Natural killer cell (primary cell): ENCODE measurements around the gene TUBA4A. TPM values are rescaled to one million over a fixed set of nuclear protein-coding genes. Genes with fewer than 3 reads are reported as not detected.
A peak's percentile ranks its signal among the peaks of the same experiment; 100 is the strongest.

ENCODE experiments used
- ATAC-seq, 3 donors: fragments of 150-1000 bp in 2 of 3; fragments of 200-7000 bp in 1 of 3; cut with Tn5 transposase; 1 replicate in 1 of 3; 2 replicates in 2 of 3; pipeline ENCODE4 v1.10.0; 2021; ENCODE audit warnings: mild to moderate bottlenecking in 2 of 3, moderate library complexity in 2 of 3
- DNase-seq, 2 donors: peaks; one replicate each; pipeline versions ENCODE4 v3.0.0 to v3.0.0-alpha.2; 2013 to 2021; ENCODE audit warnings: mixed read lengths in 1 of 2
- H3K27ac ChIP-seq: one replicate; pipeline ENCODE4 v1.5.1; 2013; ENCODE audit warnings: mild to moderate bottlenecking, low read length
- H3K27me3 ChIP-seq: one replicate; pipeline ENCODE4 v1.6.1; 2013; ENCODE audit warnings: low read length; ENCODE audit not compliant: control insufficient read depth, insufficient read depth
- H3K36me3 ChIP-seq: one replicate; pipeline ENCODE4 v1.6.1; 2013; ENCODE audit warnings: low read length; ENCODE audit not compliant: control insufficient read depth, insufficient read depth
- H3K4me1 ChIP-seq: one replicate; pipeline ENCODE4 v1.6.1; 2013; ENCODE audit warnings: low read length; ENCODE audit not compliant: control insufficient read depth, insufficient read depth
- H3K4me3 ChIP-seq: one replicate; pipeline ENCODE4 v1.5.1; 2013; ENCODE audit warnings: low read length
- H3K9me3 ChIP-seq: one replicate; pipeline ENCODE4 v1.6.1; 2013; ENCODE audit warnings: low read length; ENCODE audit not compliant: control insufficient read depth, insufficient read depth
- H3K27ac Mint-ChIP-seq, 2 donors: one replicate each; pipeline ENCODE4 v1.8.0; 2022; ENCODE audit warnings: mild to moderate bottlenecking in 2 of 2, mixed read lengths in 2 of 2, moderate library complexity in 1 of 2
- H3K27me3 Mint-ChIP-seq, 2 donors: one replicate each; pipeline ENCODE4 v1.8.0; 2022; ENCODE audit warnings: low read depth in 2 of 2, mixed read lengths in 2 of 2
- H3K36me3 Mint-ChIP-seq: one replicate; pipeline ENCODE4 v1.8.0; 2022; ENCODE audit warnings: mixed read lengths
- H3K4me1 Mint-ChIP-seq, 2 donors: one replicate each; pipeline ENCODE4 v1.8.0; 2022; ENCODE audit warnings: mixed read lengths in 2 of 2
- H3K4me3 Mint-ChIP-seq: one replicate; pipeline ENCODE4 v1.8.0; 2022; ENCODE audit warnings: mild to moderate bottlenecking, moderate library complexity, mixed read lengths
- H3K9me3 Mint-ChIP-seq, 2 donors: one replicate each; pipeline ENCODE4 v1.8.0; 2022; ENCODE audit warnings: mixed read lengths in 2 of 2
- CTCF ChIP-seq: fragments of 200-600 bp; IDR thresholded peaks from one replicate; pipeline ENCODE4 v1.8.0; 2022; ENCODE audit warnings: antibody characterized with exemption
- WGBS: methylation state at CpG from one replicate; pipeline ENCODE4 v1.1.7; 2013; ENCODE audit warnings: missing lambda C conversion rate; ENCODE audit not compliant: insufficient coverage; 5-methylcytosine and 5-hydroxymethylcytosine counted together
- intact Hi-C: fragments of 100-400 bp; cut with micrococcal nuclease; formaldehyde crosslinking; loops from one replicate; pipeline ENCODE4 v1.14.2; 2022
- total RNA-seq, 4 donors: library from RNA; stranded (reverse); fragments of 120-200 nt in 1 of 4; gene quantifications; one replicate each; pipeline versions ENCODE4 v1.2.3 to v1.2.4, GENCODE V29; 2013 to 2022

Gene TUBA4A
- total RNA-seq, 3 donors from 2014 or later (not counting 1 experiment from before 2014, with no cell fraction given) = 145 to 188 (median 146) TPM

DNA sequence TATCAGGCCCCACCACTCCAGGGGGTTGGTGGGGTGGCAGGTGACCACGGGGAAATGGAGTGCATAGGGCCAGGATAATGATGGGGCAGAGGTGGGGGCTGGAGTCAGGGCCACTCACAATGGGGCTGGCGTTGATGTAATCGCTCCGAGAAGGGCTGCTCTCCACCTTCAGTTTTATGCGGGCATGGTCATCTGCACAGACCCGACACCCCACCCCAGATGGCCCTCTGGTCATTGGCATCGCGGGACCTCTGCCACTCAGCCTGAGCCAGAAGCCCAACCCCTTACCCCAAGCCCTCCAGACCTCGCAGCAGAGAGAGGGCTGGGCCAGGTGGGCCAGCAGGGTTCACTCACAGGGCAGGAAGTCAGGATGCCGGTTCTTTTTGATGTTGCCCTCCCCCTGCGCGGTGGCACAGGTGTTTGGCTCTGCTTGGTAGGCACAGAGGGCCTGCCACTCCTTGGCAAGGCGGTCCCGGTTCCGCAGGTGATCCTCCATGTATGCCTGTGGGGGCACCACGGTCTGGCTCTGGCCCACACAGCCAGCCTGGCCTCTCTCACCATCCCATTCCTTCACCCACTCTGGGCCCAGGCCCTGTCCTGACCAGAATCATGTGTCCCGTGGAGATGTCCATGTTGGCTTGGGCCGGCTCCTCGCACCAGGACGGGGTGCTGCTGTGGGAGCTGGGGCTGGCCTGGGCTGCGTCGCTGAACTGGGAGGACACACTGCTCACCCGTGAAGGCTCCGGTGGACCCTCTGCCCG, 43.1 kb upstream of the TUBA4A start:
- Histone ChIP-seq H3K36me3 (no peaks in the 10 kb centered on the region), H3K27ac (no peak overlapping the region), H3K4me3 (no peak overlapping the region), H3K4me1 (peaks cover 14% of the 10 kb centered on the region), H3K27me3 (peaks cover 10% of the 10 kb centered on the region), H3K9me3 (no peaks in the 10 kb centered on the region)
- ATAC-seq = no peak
- peak; percentile 14 to 48 for DNase-seq
- intact Hi-C loops = no loop called here
- no peaks in the 10 kb centered on the region for H3K36me3 Mint-ChIP-seq
- H3K27ac Mint-ChIP-seq = peak overlapping the region in 1 of 2 donors; percentile 13
- H3K27me3 Mint-ChIP-seq = peaks cover 8 to 16% of the 10 kb centered on the region in 2 donors
- peaks cover 6 to 17% of the 10 kb centered on the region in 2 donors for H3K4me1 Mint-ChIP-seq
- WGBS = 86% methylated on average over 25 of the region's 25 CpGs
- H3K4me3 Mint-ChIP-seq = no peak overlapping the region
- no peak for TF ChIP-seq CTCF
- no peaks in the 10 kb centered on the region for H3K9me3 Mint-ChIP-seq

GRCh38 chr2:219296142-219296541, 42.4 kb upstream of the TUBA4A start:
- no peak for DNase-seq
- Mint-ChIP-seq H3K9me3 (no peaks in the 10 kb centered on the region), H3K4me3 (no peak overlapping the region), H3K27ac (peak overlapping the region; percentile 3 to 80), H3K36me3 (no peaks in the 10 kb centered on the region), H3K4me1 (peaks cover 6 to 17% of the 10 kb centered on the region in 2 donors), H3K27me3 (peaks cover 4 to 12% of the 10 kb centered on the region in 2 donors)
- H3K36me3 ChIP-seq = no peaks in the 10 kb centered on the region
- WGBS = 91% methylated on average over 14 of the region's 14 CpGs
- H3K4me3 ChIP-seq = no peak overlapping the region
- ATAC-seq = no peak
- no peaks in the 10 kb centered on the region for H3K9me3 ChIP-seq
- peaks cover 14% of the 10 kb centered on the region for H3K4me1 ChIP-seq
- TF ChIP-seq CTCF = no peak
- intact Hi-C loops = no loop called here
- peaks cover 10% of the 10 kb centered on the region for H3K27me3 ChIP-seq
- no peak overlapping the region for H3K27ac ChIP-seq

- intact Hi-C loops = loop anchor here (1.0 kb wide), 3 partner anchors 15 to 65 kb away; partner anchors contain the start of genes ANKZF1, ATG9A, DNAJB2 and TUBA4A
- Mint-ChIP-seq H3K4me3 (peak overlapping the region; percentile 73), H3K36me3 (no peaks in the 10 kb centered on the region), H3K27ac (peak overlapping the region; percentile 78 to 80), H3K9me3 (no peaks in the 10 kb centered on the region), H3K27me3 (peaks cover 0 to 4% of the 10 kb centered on the region in 2 donors), H3K4me1 (peaks cover 6 to 17% of the 10 kb centered on the region in 2 donors)
- peak; percentile 99 for TF ChIP-seq CTCF
- Histone ChIP-seq H3K9me3 (no peaks in the 10 kb centered on the region), H3K36me3 (no peaks in the 10 kb centered on the region), H3K27ac (peak overlapping the region; percentile 69), H3K4me3 (peak overlapping the region; percentile 45), H3K4me1 (peaks cover 14% of the 10 kb centered on the region), H3K27me3 (peaks cover 7% of the 10 kb centered on the region)
- 7% methylated on average over 67 of the region's 67 CpGs for WGBS
- peak; percentile 95 to 97 (median 95) for ATAC-seq
- peak; percentile 88 to 96 for DNase-seq
Observed at GRCh38 chr2:219294356-219295351, 40.9 kb upstream of the TUBA4A start.
